ENCODE data around the gene SPAG16.

The SPAG16 gene

GRCh38 chr2:213429516-213429915 is 145.3 kb downstream of the SPAG16 start:
- no peak overlapping the region for H3K27ac Mint-ChIP-seq
- no peak for TF ChIP-seq CTCF (IDR thresholded peaks at IDR 0.05; ENCODE audit: unreplicated experiment in 3 of 3)
- H3K27me3 Mint-ChIP-seq (ENCODE audit: low read depth): peaks cover 3% of the 10 kb centered on the region

GRCh38 chr2:213443921-213444320 is 159.7 kb downstream of the SPAG16 start:
- H3K4me3 Mint-ChIP-seq: no peak overlapping the region
- TF ChIP-seq CTCF (IDR thresholded peaks at IDR 0.05; ENCODE audit: unreplicated experiment in 3 of 3): no peak
- H3K27ac Mint-ChIP-seq: no peak overlapping the region
- no peaks in the 10 kb centered on the region for H3K36me3 Mint-ChIP-seq (ENCODE audit: low read depth)
- no peaks in the 10 kb centered on the region for H3K27me3 Mint-ChIP-seq (ENCODE audit: low read depth)
- no peaks in the 10 kb centered on the region for H3K4me1 Mint-ChIP-seq
- peaks cover 17% of the 10 kb centered on the region for H3K9me3 Mint-ChIP-seq

More at GRCh38 chr2:213429516-213429915, 145.3 kb downstream of the SPAG16 start:
- no peaks in the 10 kb centered on the region for H3K4me1 Mint-ChIP-seq
- H3K4me3 Mint-ChIP-seq: no peak overlapping the region
- peaks cover 6% of the 10 kb centered on the region for H3K9me3 Mint-ChIP-seq
- peaks cover 3% of the 10 kb centered on the region for H3K36me3 Mint-ChIP-seq (ENCODE audit: low read depth)

DNA sequence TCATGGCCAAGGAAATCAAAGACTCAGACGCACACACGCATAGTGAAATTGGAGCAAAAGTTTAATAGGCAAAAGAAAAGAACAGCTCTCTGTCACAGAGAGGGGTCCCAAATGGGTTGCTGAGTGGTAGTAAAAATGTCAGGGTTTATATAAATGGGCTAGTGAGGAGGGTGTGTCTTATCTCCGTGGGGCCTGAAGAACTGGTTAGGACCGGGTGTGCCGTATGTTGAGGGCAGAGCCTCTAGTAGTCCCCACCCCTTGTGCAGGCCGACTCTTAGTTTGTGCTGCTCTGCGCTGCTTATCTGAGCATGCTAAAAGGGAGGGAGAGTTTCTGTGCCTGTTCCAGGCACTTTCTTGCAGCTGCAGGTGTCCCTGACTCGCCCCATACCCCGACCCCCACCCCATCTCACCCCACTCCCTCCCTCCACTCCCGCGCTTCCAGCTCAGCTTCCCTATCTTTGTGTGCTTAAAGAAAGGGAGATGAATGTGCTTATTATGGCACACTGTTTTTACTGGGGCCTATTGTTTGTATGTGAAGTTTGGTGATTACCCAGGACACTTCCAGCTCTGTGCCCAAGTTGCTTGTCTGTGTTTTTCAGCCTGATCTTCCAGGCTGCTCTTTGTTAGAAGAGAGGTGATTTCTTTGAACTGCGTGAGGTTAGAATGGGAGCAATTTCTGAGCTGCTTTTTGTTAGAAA is 167.4 kb downstream of the SPAG16 start:
- no peaks in the 10 kb centered on the region for H3K27me3 Mint-ChIP-seq (ENCODE audit: low read depth)
- no peak overlapping the region for H3K27ac Mint-ChIP-seq
- no peaks in the 10 kb centered on the region for H3K4me1 Mint-ChIP-seq
- H3K4me3 Mint-ChIP-seq: no peak overlapping the region
- peaks cover 13% of the 10 kb centered on the region for H3K9me3 Mint-ChIP-seq
- TF ChIP-seq CTCF (IDR thresholded peaks at IDR 0.05; ENCODE audit: unreplicated experiment in 3 of 3): no peak
- no peaks in the 10 kb centered on the region for H3K36me3 Mint-ChIP-seq (ENCODE audit: low read depth)

DNA sequence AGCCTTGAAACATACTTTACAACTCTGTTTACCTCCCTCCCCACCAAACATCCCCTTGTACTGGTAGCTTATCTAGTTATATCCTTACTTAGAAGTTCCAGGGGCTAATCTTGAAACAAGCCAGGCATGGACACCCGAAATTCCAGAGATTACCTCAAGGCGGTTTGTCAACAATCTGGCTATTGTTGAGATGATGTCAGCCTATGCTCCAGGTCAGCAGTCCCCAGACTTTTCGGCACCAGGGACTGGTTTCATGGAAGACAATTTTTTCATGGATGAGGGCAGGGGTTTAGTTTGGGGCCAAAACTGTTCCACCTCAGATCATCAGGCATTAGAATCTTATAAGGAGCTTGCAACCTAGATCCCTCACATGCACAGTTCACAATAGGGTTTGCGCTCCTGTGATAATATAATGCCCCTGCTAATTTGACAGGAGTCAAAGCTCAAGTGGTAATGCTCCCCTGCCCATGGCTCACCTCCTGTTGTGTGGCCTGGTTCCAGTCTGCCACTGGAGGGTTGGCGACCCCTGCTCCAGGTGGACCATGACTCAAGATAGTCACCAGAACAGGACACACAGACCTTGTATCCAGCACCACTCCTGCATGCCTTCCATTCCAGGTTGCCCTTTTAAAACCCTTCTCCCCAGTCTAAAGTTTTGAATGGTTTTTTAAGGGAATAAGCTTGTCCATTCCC is 171.2 kb downstream of the SPAG16 start:
- Mint-ChIP-seq H3K27ac (no peak overlapping the region), H3K4me3 (no peak overlapping the region), H3K9me3 (no peaks in the 10 kb centered on the region), H3K4me1 (no peaks in the 10 kb centered on the region), H3K27me3 (ENCODE audit: low read depth) (no peaks in the 10 kb centered on the region), H3K36me3 (ENCODE audit: low read depth) (no peaks in the 10 kb centered on the region)
- no peak for TF ChIP-seq CTCF (IDR thresholded peaks at IDR 0.05; ENCODE audit: unreplicated experiment in 3 of 3)

- H3K4me1 Mint-ChIP-seq: no peaks in the 10 kb centered on the region
- H3K27ac Mint-ChIP-seq: no peak overlapping the region
- H3K4me3 Mint-ChIP-seq: no peak overlapping the region
- H3K36me3 Mint-ChIP-seq (ENCODE audit: low read depth): no peaks in the 10 kb centered on the region
- H3K9me3 Mint-ChIP-seq: peaks cover 36% of the 10 kb centered on the region
- no peaks in the 10 kb centered on the region for H3K27me3 Mint-ChIP-seq (ENCODE audit: low read depth)
- no peak for TF ChIP-seq CTCF (IDR thresholded peaks at IDR 0.05; ENCODE audit: unreplicated experiment in 3 of 3)
Observed at GRCh38 chr2:213475433-213475832, 191.2 kb downstream of the SPAG16 start.

- peaks cover 36% of the 10 kb centered on the region for H3K9me3 Mint-ChIP-seq
- H3K4me1 Mint-ChIP-seq: no peaks in the 10 kb centered on the region
- H3K36me3 Mint-ChIP-seq (ENCODE audit: low read depth): no peaks in the 10 kb centered on the region
- H3K27me3 Mint-ChIP-seq (ENCODE audit: low read depth): no peaks in the 10 kb centered on the region
- H3K27ac Mint-ChIP-seq: no peak overlapping the region
- H3K4me3 Mint-ChIP-seq: no peak overlapping the region
- TF ChIP-seq CTCF (IDR thresholded peaks at IDR 0.05; ENCODE audit: unreplicated experiment in 3 of 3): no peak
Observed at GRCh38 chr2:213476641-213477040, 192.4 kb downstream of the SPAG16 start.
